ENCODE measurements around the gene ABCC8. TPM values are rescaled to one million over a fixed set of nuclear protein-coding genes. Genes with fewer than 3 reads are reported as not detected.

The ABCC8 gene
- total and polyA plus RNA-seq, 2 of the 8 experiments (the other 6 are each of a cell fraction or from before 2014, with no cell fraction given): 3.7 to 4.9 TPM

DNA sequence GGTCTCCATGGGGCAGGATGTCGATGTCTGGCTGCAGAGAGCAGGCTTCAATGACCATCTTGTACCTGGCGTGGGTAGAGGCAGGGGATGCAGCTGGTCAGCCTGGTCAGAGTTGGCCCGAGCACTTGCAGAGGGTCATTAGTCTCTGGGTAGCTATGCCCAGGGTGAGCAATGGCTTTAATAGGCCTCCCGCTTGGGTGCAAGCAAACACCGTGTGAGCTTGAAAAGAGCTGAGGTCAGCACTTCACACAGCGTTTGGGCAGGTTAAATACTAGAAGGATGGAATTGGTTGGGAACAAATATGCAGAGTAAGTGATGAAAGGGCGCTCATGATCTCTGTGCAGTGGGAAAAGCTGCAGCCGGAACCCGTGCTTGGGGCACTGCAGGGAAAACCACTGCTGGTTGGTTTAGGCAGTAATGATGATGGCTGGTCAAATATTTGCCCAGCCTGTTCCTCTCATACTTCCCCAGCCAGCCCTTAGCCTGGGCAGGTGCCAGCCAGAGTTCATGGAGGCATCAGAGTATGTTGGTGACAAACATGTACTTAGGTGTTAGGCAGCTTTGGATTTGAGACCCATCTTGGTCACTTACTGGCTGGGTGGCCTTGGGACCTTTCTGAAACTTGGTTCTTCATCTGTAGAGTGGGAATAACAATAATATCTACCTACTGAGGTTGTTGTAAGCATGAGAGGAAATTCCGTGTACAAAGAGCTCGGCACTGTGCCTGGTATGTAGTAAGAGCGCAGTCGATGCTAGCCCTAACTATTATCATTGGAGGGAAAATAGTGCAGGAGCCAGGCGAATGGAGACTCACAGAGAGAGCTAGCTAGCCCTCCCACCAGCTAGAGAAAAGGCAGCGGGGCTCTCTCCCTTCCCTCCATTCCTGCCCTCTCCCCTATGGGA is 63.0 kb downstream of the ABCC8 start:
- Histone ChIP-seq H4K8ac (ENCODE audit: extremely low read depth, insufficient read depth, low read length) (no peak overlapping the region), H3K4me2 (ENCODE audit: insufficient read depth in 1 of 2, low read depth in 2 of 2, low read length in 2 of 2) (no peak overlapping the region), H3K14ac (ENCODE audit: insufficient read length) (no peak overlapping the region), H2BK15ac (ENCODE audit: low read length) (no peak overlapping the region), H4K5ac (ENCODE audit: insufficient read length, low read depth, low read length) (no peak overlapping the region), H3K18ac (ENCODE audit: extremely low read depth, low read length) (no peak overlapping the region), H2BK120ac (replicated peaks; ENCODE audit: low read depth, low read length) (no peak overlapping the region), H3K4ac (replicated peaks; ENCODE audit: insufficient read length, low read depth, low read length) (no peak overlapping the region), H3K23ac (ENCODE audit: insufficient read length) (no peak overlapping the region), H2AFZ (ENCODE audit: low read length) (no peak overlapping the region), H3K4me1 (replicated peaks in 1 of 4; ENCODE audit: control insufficient read depth in 3 of 4, insufficient read depth in 4 of 4, low read length in 3 of 4) (peaks cover 0 to 4% (median 3%) of the 10 kb centered on the region in 4 experiments; a peak in 3 of 7 replicates), H3K79me2 (ENCODE audit: control insufficient read depth in 1 of 2, insufficient read depth in 2 of 2, low read length in 2 of 2) (no peaks in the 10 kb centered on the region), H4K20me1 (replicated peaks in 1 of 2; ENCODE audit: control insufficient read depth in 1 of 2, insufficient read depth in 2 of 2, low read length in 2 of 2) (no peaks in the 10 kb centered on the region), H2AK5ac (ENCODE audit: low read depth, low read length) (no peak overlapping the region), H3K9ac (replicated peaks in 1 of 4; ENCODE audit: extremely low read depth in 1 of 4, low read depth in 3 of 4, low read length in 3 of 4) (no peak overlapping the region), H2BK12ac (ENCODE audit: low read depth, low read length) (no peak overlapping the region), H2BK20ac (ENCODE audit: low read length) (no peak overlapping the region), H3K27ac (ENCODE audit: low read depth, low read length) (no peak overlapping the region), H3K4me3 (ENCODE audit: extremely low read depth in 1 of 4, insufficient read depth in 2 of 4, low read depth in 3 of 4, low read length in 4 of 4) (no peak overlapping the region), H2BK5ac (ENCODE audit: low read depth, low read length) (no peak overlapping the region), H3K9me3 (ENCODE audit: insufficient read depth in 2 of 2, low read depth in 1 of 2, low read length in 1 of 2) (no peaks in the 10 kb centered on the region), H3K27me3 (replicated peaks in 1 of 4; ENCODE audit: control insufficient read depth in 3 of 4, extremely low read depth in 1 of 4, insufficient read depth in 3 of 4, low read length in 3 of 4) (no peaks in the 10 kb centered on the region; a peak in 3 of 7 replicates), H3K79me1 (ENCODE audit: low read depth, low read length) (no peaks in the 10 kb centered on the region), H3K36me3 (ENCODE audit: control insufficient read depth in 2 of 4, insufficient read depth in 4 of 4, low read length in 3 of 4) (no peaks in the 10 kb centered on the region), H3K23me2 (ENCODE audit: low read depth, low read length) (no peaks in the 10 kb centered on the region), H4K91ac (replicated peaks; ENCODE audit: insufficient read length, low read length) (no peak overlapping the region), H3K56ac (replicated peaks; ENCODE audit: insufficient read length, low read depth, low read length) (no peak overlapping the region)
- 87% methylated on average over 15 of the region's 15 CpGs; no CpG with 5 or more reads in 1 of the 2 experiments for WGBS, 2 experiments (ENCODE audit: extremely low coverage in 1 of 2, insufficient coverage in 1 of 2, insufficient read length in 1 of 2, insufficient replicate concordance in 2 of 2, low coverage in 1 of 2, low lambda C conversion rate in 2 of 2, missing lambda C conversion rate in 1 of 2)
- FAIRE-seq (no peak), DNase-seq (ENCODE audit: low read depth in 1 of 2, low spot score in 2 of 2) (no peak)
- ChIA-PET POLR2A (ENCODE audit: partially characterized antibody) (no interaction called here), CTCF (ENCODE audit: partially characterized antibody) (interaction anchor here (0.5 to 38.8 kb wide), 20 partner anchors 8 to 308 kb away, joined by 3 to 1414 read pairs (median 4); no protein-coding TSS in a partner anchor)
- TF ChIP-seq MAFK (IDR thresholded peaks at IDR 0.05; ENCODE audit: low read depth, low read length): peak; percentile 75
- no peak for TF ChIP-seq CEBPB (IDR thresholded peaks at IDR 0.05; ENCODE audit: low read depth, low read length)
